ENCODE data around the gene SMYD2.

Gene SMYD2

GRCh38 chr1:214248311-214249085, 32.5 kb upstream of the SMYD2 start:
- TF ChIP-seq, protein P1, sequence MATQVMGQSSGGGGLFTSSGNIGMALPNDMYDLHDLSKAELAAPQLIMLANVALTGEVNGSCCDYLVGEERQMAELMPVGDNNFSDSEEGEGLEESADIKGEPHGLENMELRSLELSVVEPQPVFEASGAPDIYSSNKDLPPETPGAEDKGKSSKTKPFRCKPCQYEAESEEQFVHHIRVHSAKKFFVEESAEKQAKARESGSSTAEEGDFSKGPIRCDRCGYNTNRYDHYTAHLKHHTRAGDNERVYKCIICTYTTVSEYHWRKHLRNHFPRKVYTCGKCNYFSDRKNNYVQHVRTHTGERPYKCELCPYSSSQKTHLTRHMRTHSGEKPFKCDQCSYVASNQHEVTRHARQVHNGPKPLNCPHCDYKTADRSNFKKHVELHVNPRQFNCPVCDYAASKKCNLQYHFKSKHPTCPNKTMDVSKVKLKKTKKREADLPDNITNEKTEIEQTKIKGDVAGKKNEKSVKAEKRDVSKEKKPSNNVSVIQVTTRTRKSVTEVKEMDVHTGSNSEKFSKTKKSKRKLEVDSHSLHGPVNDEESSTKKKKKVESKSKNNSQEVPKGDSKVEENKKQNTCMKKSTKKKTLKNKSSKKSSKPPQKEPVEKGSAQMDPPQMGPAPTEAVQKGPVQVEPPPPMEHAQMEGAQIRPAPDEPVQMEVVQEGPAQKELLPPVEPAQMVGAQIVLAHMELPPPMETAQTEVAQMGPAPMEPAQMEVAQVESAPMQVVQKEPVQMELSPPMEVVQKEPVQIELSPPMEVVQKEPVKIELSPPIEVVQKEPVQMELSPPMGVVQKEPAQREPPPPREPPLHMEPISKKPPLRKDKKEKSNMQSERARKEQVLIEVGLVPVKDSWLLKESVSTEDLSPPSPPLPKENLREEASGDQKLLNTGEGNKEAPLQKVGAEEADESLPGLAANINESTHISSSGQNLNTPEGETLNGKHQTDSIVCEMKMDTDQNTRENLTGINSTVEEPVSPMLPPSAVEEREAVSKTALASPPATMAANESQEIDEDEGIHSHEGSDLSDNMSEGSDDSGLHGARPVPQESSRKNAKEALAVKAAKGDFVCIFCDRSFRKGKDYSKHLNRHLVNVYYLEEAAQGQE (IDR thresholded peaks at IDR 0.05; ENCODE audit: insufficient read depth in 1 of 2, low read depth in 2 of 2, low read length in 2 of 2) = no peak
- TF ChIP-seq POLR2AphosphoS5 (IDR thresholded peaks at IDR 0.05; ENCODE audit: low read depth, low read length) = no peak

DNA sequence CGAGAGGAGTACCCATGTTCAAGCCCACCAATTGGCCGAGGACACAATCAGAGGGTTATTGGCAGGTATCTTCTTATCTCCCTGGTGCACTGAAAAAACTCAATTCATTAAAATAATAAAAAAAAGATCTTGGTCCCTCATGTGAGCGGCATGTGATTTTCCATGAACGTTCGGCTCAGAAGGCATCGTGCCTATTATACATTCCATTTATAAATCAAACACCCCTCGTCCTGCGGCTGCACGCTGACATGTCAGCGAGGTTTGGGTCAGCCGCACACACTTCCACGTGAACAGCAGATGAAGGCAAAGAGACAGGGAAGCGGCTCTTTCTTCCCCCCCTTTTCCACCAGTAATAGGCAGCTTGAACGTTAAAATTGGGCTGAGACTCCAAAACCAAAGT, 31.3 kb upstream of the SMYD2 start:
- TF ChIP-seq FOXP2 (optimal IDR thresholded peaks at IDR 0.05; ENCODE audit: borderline replicate concordance, extremely low read depth, extremely low read length, insufficient read depth) (no peak), POLR2AphosphoS5 (IDR thresholded peaks at IDR 0.05; ENCODE audit: low read depth, low read length) (no peak), TAF1 (IDR thresholded peaks at IDR 0.05; ENCODE audit: borderline replicate concordance, insufficient read depth, low read length) (no peak), SIN3A (IDR thresholded peaks at IDR 0.05; ENCODE audit: borderline replicate concordance, insufficient read depth, low read length) (no peak)
- TF ChIP-seq, protein P1 (IDR thresholded peaks at IDR 0.05; ENCODE audit: insufficient read depth in 1 of 2, low read depth in 2 of 2, low read length in 2 of 2) = no peak

DNA sequence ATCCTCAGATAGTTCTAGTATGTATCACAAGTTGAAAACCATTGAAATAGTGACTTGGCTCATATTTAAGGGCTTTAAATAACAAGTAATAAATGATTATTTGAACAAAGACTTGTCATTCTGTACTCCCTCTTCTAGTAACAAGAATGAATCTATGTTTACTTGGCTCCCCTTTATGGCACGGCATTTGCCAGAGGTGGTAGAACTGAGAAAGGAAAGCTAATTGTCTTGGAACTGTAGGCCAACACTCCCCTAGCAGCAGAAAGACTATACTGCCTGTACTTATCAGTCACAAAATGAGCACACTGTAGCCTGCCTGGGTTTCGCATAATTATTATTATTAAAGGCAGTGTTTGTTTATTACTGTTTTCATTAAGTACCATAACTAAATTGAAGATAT, 29.6 kb upstream of the SMYD2 start:
- no peak for TF ChIP-seq SIN3A (IDR thresholded peaks at IDR 0.05; ENCODE audit: borderline replicate concordance, insufficient read depth, low read length)
- TF ChIP-seq FOXP2 (optimal IDR thresholded peaks at IDR 0.05; ENCODE audit: borderline replicate concordance, extremely low read depth, extremely low read length, insufficient read depth) = no peak
- no peak for TF ChIP-seq POLR2AphosphoS5 (IDR thresholded peaks at IDR 0.05; ENCODE audit: low read depth, low read length)
- TF ChIP-seq, protein P1 (IDR thresholded peaks at IDR 0.05; ENCODE audit: insufficient read depth in 1 of 2, low read depth in 2 of 2, low read length in 2 of 2) = no peak

GRCh38 chr1:214255509-214255908, 25.4 kb upstream of the SMYD2 start:
- TF ChIP-seq TAF1 (IDR thresholded peaks at IDR 0.05; ENCODE audit: borderline replicate concordance, insufficient read depth, low read length) (no peak), POLR2AphosphoS5 (IDR thresholded peaks at IDR 0.05; ENCODE audit: low read depth, low read length) (no peak), FOXP2 (optimal IDR thresholded peaks at IDR 0.05; ENCODE audit: borderline replicate concordance, extremely low read depth, extremely low read length, insufficient read depth) (no peak), SIN3A (IDR thresholded peaks at IDR 0.05; ENCODE audit: borderline replicate concordance, insufficient read depth, low read length) (no peak)
- TF ChIP-seq, protein P1 (IDR thresholded peaks at IDR 0.05; ENCODE audit: insufficient read depth in 1 of 2, low read depth in 2 of 2, low read length in 2 of 2) = no peak
